GM18867 (cell line): ENCODE data around the gene MAN1B1.
"Not testable (repeated sequence)": the region's sequence is repeated elsewhere in the genome, so short reads cannot be mapped to it uniquely, and the experiment has no call there.

Experiments
- ATAC-seq: cut with Tn5 transposase; IDR thresholded peaks from one replicate; pipeline ENCODE4 v1.9.1; 2021; ENCODE audit warnings: mild to moderate bottlenecking, moderate library complexity; ENCODE audit not compliant: unreplicated experiment

MAN1B1 gene

DNA sequence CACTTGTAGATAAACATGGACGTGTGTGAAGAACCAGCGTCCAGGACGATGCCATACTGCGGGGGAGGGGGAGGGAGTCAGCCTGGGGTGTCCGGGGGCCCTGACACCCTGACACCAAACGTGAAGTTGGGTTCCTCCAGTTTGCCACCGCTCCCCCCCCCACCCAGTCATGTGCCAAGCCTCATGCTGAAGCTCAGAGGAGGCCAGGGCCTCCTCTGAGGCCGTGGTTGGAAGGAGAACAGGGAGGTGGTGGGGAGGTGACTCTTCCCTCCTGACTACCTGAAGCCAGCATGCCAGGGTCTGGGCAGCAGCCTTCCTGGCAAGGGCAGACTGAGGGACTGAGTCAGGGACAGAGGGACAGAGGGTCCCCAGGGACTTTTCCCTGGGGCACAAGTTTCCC, 34.5 kb upstream of the MAN1B1 start:
- no peak for ATAC-seq

DNA sequence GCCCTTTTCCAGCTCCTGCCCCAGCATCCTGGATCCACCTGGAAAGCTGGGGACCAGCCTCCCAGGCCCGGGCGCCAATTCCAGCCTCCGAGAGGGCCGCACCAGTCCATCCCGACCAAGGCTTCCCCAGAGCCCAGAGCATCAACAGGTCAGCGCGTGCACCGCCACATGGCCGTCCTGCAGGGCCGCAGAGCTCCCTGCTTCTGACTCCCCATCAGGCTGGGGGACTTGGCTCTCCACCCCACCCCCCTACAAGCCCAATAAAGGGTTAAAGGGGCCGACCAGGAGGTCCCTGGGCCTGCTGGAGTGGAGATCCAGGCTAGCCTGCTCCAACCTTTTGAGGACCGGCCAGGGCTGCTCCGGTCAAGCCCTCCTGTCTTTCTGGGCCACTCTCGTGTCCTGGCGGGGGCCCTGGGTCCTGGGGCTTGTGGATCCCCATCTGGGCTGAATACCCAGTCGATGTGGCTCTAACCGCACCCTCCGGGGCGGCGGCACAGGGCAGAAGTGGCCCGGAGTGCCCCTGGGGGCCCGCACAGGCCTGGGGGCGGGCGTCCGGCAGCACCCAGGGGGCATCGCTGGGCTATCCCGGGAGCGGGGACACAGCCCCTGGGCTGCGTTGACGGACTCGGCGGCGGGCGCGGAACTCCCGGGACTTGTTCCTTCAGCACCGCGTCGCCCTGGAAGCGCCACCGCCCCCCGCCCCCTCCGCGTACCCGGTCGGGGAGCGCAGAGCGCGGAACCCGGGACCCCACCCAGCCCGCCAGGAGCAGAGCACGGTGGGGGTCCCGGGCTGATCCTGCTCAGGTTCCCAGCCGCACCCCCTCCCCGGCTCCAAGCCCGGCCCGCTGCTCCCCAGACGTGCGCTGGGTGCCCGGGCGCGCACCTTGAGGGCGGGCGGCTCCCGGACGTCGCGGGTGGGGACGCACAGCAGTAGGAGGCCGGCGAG, 33.5 kb upstream of the MAN1B1 start:
- ATAC-seq, result no peak

DNA sequence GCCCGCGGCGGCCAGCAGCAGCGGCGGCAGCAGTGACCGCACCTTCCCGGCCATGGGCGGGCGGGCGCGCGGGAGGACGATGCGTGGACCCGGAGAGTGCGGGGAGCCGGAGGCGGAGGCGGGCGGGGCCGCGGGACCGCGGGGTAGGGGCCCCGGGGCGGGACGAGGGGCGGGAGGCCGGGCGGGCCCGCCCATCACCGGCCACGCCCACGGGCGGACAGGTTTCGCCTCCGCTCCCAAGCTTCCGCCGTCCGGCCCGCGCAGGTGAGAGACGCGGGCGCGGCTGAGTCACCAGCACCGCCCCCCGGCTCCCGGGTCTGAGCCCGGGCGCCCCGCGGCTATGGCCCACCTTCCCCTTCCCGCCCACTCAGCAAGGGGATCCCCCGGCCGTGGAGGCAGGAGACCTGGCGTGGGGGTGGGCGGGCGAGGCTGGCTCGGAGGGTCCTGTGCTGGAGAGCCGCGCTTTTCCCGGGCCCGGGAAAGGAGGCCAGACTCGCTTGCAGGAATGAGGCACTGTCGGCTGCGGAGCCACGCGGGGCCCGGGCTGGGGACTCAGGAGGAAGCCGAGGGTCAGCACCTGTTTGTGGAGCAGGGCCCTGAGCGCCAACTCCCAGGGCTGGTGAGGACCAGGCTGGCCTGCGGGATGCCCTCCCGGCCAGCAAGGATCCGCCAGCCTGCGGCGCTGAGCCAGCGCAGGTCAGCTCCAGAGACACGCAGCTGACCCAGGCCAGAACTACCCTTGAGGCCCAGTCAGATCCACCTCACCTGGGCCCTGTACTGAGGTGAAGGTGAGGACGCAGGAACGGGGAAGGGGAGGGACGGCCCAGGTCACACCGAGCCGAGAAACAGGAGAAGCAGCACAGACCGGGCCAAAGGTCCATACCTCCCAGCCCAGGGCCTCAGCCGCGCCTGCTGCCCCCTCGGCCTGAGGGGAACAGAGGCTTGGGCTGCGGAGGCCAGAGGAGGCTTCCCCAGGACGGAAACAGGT, 32.5 kb upstream of the MAN1B1 start, which contains the start of gene ENTPD2:
TSS of gene ENTPD2 (minus strand) at position 118 of the 988 bp plus-strand sequence. CDS start at position 54, 64 bp downstream.
- no peak for ATAC-seq

DNA sequence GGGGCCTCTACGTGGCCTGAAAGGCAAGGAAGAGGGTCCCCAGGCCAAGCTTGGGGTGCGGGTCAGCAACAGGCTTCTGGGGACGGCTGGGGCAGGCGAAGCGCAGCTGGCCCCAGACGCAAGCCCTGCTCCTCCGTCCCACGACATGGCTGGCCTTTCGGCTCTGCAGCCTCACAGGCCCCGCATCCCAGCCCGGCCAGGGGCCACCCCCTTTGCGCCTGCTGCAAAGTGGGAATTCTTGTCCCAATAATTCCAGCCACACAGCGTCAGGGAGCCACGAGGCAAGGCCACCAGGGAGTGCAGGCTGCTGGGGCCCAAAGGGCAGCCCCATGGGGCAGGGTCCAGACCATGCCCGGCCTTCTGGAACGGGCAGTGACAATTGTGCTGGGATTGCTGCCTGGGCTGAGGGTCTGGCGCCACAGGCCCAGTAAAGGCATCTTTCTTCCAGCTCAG, 31.8 kb upstream of the MAN1B1 start:
- ATAC-seq, result no peak

DNA sequence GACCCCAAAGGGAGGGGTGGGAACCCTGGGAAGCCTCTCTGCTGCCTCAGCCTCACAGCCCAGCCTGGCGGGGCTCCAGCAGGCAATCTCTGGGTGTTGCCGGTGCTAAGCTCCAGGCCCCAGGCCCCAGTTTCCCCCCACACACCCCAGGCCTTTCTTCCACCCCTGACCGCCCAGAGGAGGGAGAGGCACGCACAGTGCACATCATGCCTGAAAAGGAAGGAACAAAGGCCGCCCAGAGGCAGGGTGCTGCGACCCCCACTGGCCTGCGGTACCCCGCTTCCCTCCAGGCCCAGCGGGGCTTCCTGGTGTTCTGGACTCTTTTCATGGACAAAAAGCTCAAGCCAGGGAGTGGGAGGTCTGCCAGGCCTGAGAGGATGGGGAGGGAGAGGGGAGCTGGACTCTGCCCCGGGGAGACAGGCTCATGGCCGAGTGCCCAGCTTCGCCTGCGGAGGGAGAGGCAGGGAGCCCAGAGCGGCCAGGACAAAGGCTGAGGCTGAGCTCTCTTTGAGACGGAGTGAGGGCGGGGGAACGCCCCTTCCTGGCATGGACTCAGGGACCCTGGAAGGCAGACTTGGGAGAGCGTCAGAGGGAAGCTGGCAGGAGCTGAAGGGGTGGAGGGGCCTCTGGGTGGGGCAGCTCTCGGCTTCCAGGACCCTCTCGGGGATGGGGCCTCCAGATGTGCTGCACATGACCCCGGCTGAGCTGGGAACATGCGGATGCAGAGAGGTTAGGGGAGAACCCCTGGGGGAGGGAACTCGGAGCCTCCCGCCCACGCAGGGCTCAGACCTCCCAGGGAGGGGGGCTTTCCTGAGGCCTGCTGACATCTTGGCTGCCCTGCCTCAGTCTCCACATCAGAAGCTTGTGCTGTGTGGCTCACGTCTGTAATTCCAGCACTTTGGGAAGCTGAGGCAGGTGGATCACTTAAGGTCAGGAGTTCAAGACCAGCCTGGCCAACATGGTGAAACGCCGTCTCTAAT, 31.1 kb upstream of the MAN1B1 start:
- ATAC-seq, result no peak

DNA sequence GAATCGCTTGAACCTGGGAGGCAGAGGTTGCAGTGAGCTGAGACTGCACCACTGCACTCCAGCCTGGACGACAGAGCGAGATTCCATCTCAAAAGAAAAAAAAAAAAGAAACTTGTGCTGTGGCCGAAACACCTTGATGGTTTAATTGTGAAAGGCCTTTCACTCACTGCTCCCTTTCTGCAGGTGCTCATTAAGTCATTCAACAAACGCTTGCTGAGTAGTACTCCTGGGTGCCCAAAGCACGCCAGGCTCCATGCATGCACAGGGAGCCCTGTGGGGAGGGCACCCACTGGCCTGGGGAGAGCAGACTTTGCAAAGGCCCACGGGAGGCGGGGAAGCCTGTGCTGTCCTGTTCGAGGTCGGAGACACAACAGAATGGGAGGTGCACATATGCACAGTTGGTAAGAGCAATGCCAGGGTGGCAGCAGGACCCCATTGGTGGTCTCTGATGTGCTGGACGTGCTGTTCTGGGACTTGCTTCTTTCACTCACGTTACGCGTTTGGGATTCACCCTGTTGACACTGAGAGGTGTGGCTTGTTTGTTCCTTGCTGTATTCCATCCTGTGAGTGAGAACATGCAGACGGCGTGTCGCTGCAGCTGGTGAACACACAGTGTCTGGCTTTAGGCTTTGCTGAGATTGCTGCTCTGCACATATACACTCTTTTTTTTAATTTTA, 29.9 kb upstream of the MAN1B1 start:
- no peak for ATAC-seq

DNA sequence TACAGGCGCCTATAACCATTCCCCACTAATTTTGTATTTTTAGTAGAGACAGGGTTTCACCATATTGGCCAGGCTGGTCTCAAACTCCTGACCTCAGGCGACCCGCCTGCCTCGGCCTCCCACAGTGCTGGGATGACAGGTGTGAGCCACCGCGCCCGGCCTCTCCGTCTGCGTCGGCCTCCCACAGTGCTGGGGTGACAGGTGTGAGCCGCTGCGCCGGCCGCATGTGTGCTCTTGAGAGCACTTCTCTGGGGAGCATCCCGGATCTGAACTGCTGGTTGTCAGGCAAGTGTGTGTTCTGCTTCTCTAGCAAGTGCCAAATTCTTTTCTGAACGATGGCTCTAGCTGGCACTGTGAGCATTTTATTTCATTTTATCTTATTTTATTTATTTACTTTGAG, 29.2 kb upstream of the MAN1B1 start:
- ATAC-seq, result no peak

DNA sequence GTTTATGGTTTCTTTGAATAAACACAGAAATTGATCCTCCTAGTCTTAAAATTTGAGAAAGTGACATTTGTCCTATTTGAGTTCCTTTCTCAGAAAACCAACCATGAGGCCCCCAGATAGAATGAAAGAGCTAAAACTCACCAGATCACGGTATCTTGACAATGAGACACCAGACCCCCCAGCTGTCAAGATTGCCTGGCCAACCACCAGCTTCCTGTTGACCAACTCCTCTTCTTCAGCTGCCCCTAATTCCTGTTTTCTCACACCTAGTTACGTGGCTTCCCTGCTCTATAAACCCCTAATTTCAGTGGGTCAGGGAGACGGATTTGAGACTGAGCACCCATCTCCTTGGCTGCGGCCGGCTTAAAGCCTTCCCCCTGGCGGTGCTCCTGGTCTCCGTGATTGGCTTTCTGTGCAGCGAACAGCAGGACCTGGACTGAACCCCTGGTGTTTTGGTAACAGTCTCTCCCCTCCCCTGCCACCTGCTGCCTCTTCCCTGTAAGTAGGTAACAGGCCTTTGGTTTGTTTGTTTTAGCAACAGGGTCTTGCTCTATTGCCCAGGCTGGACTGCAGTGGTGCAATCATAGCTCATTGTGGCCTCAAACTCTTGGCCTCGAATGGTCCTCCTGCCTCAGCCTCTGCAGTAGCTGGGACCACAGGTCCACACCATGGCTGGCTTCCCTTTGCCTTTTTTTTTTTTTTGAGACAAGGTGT, 28.1 kb upstream of the MAN1B1 start:
- ATAC-seq, result no peak

DNA sequence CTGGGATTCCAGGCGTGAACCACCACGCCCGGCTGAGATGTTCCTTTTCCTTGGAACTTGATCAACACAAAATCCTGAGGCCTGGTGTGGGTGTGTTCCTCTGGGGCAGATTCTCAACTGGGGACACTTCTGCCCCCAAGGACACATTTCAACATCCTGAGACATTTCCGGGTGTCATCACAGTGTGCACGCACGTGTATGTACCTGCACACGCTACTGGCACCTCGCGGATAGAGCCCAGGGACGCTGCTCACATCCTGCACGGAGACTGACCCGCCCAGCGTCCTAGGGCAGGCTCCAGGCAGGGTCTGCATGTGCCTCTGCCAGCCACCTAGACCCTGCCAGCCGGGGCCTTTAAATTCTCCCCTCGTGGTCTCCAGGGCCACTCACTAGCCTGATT, 24.4 kb upstream of the MAN1B1 start:
- no peak for ATAC-seq

DNA sequence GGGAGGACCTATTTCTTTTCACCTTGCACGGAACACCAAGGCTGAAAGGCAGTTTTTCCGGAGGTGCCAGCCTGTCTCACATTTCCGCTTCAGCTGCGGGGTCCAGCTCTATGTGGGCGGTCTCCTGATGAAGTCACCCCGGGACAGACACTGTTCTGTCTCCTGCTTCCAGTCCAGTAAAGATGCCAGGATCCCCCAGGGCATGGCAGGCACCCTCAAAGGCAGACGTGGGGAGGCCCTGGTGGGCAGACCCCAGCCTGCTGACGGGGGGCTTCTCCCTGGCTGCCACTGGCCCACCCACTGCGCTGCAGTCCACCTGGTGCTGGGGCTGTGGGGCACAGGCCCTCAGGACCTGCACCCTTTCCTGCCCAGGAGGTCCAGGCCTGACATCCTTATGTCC, 24.0 kb upstream of the MAN1B1 start:
- not testable (repeated sequence) for ATAC-seq

DNA sequence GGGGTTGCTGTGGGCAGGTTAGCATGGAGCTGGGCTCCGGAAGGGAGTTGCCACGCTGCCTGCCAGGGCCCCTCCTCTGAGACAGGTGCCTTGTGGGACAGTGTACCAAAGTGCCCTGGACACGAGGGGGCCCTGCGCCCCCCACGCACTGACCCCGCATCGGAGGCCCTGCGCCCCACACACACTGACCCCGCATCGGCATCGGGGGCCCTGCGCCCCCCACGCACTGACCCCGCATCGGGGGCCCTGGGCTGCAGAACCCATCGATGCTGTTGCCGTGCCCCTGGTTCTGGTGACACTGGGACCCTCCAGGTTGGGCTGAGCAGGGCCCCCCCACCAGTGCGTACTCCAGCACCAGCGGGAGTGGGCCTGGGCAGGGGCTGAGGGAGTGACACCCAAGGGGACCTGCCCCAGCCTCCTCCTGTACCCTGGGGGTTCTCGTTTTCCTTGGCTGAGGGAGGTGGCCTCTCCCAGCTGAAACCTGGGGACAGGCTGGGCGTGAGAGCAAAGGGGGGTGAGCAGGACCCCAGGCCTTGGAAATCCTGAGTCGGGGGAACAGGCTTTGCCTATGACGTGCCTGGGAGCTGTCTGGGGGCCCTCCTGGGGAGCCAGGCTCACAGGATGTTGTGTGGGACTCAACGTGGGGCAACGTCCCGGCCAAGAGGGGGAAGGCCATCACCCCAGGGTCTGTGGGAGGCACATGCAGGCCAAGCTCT, 23.3 kb upstream of the MAN1B1 start:
- no peak for ATAC-seq

DNA sequence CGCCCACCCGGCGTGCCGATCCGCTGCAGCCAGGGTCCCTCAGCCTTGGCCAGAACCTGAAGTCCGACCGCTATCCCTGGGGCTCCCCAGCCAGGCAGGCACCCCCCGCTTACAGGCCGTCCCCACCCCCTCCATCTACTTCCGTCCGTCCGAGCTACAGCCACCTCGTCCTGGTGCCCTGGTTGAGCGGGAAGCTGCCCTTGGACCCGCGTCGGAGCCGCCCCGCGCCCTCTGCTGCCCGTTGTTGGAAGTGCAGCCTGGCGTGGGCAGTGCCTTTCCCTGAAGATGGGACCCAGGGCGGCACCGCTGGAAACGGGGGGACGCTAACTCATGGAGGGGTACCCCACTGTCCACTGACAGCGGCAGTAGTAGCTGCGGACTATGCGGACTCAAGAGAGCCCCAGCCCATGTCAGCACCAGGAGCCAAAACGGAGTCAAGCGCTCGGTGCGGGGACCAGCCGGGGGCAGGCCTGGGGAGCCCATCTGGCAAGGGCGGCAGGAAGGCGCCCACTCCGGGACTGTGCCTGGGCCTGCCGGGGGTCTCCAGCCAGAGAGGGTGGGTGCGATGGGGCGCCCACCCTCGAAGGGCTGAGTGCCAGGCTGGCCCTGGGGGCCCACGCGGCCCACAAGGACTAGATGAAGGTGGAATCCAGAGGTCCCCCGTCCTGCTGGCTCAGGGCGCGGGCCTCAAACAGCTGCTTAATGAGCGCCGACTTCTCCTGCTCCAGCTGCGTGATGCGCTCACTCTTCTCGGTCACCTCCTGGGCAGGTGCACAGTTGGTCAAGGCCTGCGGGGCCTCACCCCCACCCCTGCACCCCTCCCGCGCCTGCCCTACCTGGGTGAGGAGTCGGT, 22.5 kb upstream of the MAN1B1 start:
- no peak for ATAC-seq

DNA sequence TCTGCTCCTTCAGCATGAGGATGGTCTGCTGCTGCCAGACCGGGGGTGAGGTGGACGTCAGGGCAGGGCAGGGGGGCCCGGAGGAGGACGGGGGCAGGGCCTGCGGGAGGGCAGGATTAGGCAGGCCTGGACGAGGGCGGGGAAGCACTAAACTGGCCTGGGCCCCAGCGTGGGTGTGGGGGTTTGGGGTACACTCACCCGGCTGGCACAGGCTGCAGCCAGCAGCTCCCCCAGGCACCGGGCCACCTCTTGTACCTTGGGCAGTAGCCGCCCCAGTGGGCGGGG, 22.0 kb upstream of the MAN1B1 start:
- no peak for ATAC-seq

DNA sequence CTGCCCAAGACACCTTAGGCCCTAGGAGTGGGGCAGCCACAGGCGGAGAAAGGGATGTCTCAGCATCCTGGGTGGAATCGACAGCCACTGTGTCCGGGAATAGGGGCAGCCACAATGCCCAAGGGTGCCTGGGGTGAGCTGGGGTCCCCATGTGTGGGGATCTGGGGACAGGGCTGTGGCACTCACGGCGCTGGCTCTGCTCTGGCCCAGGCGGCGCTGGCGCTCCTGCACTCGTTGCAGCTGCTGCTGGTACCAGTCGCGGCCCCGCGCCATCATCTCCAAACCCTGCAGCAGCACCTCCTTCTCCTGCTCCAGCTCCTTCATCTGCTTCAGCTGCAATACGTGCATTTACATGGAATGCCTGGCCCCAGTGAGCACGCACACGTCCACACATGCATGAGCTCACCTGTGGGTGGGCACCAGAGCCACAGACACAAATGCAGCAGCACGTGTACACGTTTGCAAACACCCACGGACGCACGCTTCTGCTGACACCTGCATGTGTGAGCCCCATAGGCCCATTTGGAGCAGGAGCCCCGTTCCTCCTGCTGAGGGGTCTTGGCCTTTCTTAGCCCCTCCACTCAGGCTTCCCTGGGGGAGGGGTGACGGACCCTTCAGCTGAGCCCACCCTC, 21.3 kb upstream of the MAN1B1 start:
- ATAC-seq, result no peak

DNA sequence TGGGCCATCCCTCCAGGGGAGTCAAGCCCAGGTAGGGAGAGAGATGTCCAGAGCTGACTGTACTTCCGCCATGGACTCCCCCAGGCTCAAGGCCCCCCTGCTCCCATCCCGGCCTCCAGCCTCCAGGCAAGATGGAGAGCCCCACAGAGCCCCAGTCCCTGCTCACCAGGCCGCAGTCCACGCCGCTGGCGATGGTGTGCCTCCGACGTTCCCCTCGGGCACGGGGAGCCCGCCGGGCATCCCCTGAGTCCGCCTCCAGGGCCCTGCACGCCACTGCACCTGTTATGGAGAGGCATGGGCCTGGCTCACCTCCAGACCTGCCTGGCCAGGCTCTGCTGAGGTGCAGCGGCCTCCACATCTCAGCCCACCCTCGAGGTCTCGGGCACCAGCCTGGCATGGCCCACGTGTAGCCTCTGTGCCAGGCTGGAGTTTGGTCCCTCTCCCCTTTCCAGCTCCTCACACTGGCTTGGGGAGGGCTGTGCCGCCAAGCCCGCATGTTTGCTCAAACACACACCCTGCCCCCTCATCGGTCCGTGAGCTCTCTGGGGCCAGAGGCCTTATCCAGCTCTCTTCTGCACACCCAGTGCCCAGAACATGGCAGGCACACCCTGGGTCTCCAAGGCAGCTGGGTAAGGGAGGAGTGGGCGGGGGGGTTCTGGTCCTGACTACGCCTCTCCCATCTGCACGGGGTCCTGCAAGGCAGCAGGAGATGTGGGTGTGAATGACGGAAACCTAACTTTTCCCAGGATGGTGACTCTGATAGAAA, 20.5 kb upstream of the MAN1B1 start:
- no peak for ATAC-seq

DNA sequence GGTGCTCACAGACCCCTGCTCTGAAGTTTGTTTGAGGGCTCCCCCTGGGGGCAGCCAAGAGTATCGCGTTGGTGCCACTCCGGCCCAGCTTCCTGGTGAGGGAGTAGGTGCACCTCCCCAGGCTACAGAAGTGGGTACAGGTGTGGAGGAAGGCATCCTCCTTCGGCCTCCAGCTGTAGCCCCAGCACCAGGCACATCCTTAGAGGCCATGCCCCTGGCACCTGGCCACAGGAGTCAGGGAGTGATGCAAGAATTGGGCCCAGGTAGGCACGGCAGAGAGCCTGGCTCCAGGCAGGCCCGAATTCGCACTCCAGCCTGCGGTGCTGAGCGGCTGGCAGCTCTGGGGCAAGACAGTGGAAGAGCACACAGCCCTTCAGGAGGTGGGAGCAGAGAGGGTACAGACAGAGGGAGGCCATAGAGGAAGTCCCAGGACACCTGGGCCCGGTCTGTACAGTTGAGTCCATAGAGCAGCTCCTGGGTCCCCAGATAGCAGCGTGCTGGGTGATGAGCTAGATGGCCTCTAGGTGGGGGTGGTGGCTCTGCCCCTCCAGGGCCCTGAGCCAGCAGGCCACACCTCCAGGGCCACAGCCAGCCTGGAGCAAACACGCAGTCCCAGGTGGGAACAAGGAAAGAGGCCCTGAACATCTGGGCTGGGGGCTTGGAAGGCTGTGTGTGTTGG, 18.8 kb upstream of the MAN1B1 start:
- peak; percentile 40 for ATAC-seq
